Urothelium cell line (cell line): Measurements from ENCODE around the gene ELMO3.

ENCODE experiments used
- DNase-seq: peaks from one replicate; pipeline ENCODE4 v3.0.0; 2011; ENCODE audit warnings: low spot score, mixed read lengths
- FAIRE-seq: peaks from 2 replicates; lab custom pipeline; 2011; peaks lifted over from hg19 to GRCh38; lab: Jason Lieb, UNC

Gene ELMO3

GRCh38 chr16:67193536-67193935 is 5.4 kb upstream of the ELMO3 start:
- DNase-seq (no peak), FAIRE-seq (no peak)

GRCh38 chr16:67194260-67194659 is 4.7 kb upstream of the ELMO3 start:
- DNase-seq: no peak

DNA sequence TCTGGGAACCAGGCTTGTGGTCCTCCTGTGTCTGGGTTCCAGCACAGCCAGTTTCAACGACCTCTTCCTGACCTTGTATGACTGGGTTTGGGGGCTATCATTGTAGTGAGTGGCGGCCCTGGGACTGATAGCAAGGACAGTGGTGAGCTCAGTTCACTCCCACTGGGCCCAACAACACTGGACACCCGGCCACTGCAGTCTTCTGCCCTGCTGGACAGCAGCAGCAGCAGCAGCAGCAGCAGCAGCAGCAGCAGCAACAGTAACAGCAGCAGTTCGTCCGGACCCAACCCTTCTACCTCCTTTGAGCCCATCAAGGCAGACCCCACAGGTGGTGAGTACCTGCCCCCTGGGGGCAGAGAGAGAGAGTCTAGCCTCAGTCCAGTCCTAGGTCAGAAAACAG is 3.3 kb upstream of the ELMO3 start:
- DNase-seq: no peak
- FAIRE-seq: no peak

More at GRCh38 chr16:67194260-67194659, 4.7 kb upstream of the ELMO3 start:
- no peak for FAIRE-seq

DNA sequence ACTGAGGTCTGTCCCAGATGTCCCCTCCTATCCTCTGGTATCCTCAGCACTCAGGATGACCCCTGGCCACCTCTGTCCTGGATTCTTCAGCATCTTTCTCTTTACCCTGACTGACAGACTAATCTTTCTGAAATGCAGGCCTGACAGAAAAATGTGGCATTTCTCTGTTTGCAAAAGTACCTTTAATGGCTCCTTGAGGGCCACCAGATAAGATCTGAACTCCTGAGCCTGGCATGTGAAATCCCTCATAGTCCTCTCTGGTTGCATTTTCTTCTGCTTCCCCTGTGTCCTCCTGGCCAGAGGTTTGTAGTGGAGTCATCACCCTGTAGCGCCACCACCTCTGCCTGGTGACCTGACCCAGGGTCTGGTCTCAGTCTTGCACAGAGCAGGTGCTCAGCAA is 2.0 kb upstream of the ELMO3 start:
- DNase-seq (no peak), FAIRE-seq (no peak)

GRCh38 chr16:67197704-67198103 is 1.2 kb upstream of the ELMO3 start:
- FAIRE-seq: no peak
- DNase-seq: no peak

DNA sequence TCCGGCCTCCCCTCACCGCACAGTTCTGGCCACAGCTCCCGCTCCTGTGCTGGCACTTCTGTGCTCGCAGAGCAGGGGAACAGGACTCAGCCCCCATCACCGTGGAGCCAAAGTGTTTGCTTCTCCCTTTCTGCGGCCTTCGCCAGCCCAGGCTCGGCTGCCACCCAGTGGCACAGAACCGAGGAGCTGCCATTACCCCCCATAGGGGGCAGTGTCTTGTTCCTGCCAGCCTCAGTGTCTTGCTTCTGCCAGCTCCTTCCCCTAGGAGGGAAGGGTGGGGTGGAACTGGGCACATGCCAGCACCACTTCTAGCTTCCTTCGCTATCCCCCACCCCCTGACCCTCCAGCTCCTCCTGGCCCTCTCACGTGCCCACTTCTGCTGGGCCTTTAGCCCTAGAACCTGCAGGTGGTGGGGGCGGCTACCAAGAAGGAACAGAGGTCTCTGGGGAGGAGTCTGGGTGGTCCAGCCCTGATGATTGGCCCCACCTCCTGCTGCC is 645 bp upstream of the ELMO3 start:
- FAIRE-seq: no peak
- DNase-seq: peak; percentile 59

DNA sequence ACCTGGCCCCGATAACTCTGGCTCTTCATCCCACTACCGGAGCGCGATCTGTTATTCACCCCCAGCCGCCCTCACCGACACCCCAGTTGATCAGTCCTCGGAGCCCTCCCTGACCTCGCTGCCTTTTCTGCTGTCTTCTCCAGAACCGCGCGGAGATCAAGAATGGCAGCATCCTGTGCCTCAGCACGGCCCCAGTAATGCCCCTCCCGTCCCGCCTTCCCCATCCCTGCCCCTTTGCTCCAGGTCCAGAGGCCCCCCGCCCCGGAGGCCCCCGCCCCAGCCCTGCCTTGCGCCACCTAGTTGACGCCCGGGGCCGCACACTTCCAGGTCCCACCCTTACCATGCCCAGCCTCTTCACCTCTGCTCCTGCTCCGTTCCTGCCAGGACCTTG is 872 bp downstream of the ELMO3 start:
- FAIRE-seq (no peak), DNase-seq (no peak)

DNA sequence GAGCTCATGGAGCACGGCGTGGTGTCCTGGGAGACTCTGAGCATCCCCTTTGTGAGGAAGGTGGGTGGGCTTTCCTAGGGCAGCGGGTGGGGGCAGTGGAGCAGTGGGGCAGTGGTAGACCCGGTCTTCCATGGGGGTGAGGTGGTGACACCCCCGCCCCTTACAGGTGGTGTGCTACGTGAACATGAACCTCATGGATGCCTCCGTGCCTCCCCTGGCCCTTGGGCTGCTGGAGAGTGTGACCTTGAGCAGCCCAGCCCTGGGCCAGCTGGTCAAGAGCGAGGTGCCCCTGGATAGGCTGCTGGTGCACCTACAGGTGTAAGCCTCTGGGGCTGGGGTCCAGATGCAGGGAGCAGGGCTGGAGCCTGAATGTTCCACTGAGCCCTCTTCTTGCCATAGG is 1.6 kb downstream of the ELMO3 start:
- no peak for FAIRE-seq
- DNase-seq: no peak

GRCh38 chr16:67201411-67202345 is 2.7 kb downstream of the ELMO3 start:
- no peak for FAIRE-seq
- DNase-seq: no peak

DNA sequence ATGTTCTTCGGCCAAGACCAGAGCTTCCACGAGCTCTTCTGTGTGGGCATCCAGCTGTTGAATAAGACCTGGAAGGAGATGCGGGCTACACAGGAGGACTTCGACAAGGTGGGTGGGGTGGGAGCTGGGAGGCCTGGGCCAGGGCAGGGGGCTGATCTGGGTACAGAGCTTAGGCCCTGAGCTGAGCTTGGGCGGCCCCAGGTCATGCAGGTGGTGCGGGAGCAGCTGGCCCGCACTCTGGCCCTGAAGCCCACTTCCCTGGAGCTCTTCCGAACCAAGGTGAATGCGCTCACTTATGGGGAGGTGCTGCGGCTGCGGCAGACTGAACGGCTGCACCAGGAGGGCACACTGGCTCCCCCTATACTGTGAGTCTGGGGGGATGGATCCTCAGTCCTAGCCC is 3.5 kb downstream of the ELMO3 start:
- DNase-seq (no peak), FAIRE-seq (no peak)

DNA sequence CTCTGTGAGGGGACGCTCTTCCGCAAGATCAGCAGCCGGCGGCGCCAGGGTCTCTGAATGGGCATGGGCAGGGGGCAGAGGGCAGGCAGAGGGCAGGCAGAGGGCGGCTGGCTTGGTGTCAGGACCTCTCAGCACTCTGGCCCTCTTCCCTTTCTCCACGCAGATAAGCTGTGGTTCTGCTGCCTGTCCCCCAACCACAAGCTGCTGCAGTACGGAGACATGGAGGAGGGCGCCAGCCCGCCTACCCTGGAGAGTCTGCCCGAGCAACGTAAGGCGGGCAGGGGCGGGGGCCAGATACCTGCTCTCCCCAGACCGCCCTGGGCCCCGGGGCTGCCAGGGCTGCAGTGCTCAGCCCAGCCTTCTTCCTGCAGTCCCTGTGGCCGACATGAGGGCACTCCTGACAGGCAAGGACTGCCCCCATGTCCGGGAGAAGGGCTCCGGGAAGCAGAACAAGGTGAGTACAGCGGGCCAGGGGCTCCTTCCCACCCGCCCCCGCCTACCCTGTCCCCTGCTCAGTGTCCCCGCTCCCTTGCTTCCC is 4.1 kb downstream of the ELMO3 start:
- FAIRE-seq: no peak
- DNase-seq: no peak

GRCh38 chr16:67204076-67204475 is 5.1 kb downstream of the ELMO3 start:
- DNase-seq (no peak), FAIRE-seq (no peak)

- FAIRE-seq: no peak
Observed at GRCh38 chr16:67206129-67206837, 7.4 kb downstream of the ELMO3 start.

DNA sequence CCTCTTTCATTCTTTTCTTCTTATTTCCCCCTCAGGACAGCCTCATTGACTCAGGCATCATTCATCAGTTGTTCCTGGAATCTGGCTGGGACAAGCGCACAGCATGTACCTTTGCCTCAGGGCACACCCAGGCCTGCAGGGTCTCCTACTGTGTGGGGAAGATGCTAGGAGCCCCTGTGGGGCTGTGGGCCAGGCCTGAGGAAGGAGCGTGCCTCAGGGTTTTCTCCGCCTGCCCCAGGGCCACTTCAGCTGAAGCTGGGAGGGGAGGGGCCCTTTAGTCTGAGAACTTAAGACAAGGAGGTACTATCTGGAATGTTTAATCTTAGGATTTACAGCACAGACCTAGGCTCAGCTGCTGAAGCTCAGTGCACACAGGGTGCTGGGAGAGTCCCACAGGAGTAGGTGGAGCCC is 7.9 kb downstream of the ELMO3 start:
- FAIRE-seq (no peak), DNase-seq (no peak)

More at GRCh38 chr16:67206129-67206837, 7.4 kb downstream of the ELMO3 start:
- DNase-seq: no peak

- DNase-seq (no peak), FAIRE-seq (no peak)
Observed at GRCh38 chr16:67207249-67208091, 8.5 kb downstream of the ELMO3 start.

DNA sequence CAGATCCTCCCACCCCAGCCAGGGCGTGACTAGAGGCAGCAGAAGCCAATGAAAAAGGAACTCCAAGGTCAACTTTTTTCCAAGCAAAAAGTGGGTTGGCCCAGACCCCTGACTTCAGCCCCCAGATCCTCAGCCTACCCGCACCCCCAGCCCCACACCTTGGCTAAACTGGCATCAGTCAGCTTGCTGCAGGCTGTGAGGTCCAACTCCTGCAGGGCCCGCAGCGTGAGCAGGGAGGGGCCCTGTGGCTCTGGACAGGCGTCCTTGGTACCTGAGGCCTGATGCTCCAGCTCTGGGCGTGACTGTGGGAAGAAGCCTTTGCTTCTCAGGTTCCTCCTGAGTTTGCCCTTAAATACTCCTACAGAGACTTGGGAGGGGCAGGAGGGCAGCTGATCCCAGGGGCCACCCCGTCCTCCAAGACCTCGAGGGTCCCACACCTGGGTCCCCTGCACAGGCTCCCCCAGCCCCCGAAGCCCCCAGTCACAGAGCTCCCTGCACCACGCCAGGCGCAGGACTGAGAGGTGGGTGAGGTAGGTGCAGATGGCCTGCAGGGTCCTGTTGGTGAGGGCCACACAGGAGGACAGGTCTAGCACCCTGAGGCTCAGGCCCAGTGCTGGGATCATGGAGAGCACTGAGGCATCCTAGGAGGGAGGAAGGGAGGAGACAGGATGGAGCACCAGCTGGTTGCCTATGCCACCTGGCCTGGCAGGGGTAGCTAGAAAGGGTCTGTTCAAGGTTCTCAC is 9.4 kb downstream of the ELMO3 start:
- FAIRE-seq: no peak

DNA sequence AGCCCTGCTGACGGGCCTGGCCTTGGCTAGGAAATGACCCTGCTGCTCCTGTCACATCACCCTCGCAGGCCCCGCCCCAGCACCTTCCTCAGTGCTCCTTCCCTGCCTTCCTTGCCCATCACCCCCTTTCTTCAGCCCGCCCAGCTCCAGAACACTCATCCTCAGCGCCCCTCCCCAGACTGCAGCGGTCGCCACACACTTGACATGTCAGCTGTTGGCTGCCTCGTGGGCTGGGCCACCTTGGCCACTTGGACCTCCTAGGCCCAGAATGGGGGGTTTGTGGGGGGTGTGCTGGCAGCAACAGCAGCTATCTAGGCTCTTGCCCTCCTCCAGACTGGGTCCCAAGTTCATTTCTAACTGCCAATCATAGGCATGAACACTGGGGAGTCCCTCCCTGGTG is 10.6 kb downstream of the ELMO3 start:
- FAIRE-seq (no peak), DNase-seq (no peak)

More for the DNA sequence above, 9.4 kb downstream of the ELMO3 start:
- DNase-seq: no peak

DNA sequence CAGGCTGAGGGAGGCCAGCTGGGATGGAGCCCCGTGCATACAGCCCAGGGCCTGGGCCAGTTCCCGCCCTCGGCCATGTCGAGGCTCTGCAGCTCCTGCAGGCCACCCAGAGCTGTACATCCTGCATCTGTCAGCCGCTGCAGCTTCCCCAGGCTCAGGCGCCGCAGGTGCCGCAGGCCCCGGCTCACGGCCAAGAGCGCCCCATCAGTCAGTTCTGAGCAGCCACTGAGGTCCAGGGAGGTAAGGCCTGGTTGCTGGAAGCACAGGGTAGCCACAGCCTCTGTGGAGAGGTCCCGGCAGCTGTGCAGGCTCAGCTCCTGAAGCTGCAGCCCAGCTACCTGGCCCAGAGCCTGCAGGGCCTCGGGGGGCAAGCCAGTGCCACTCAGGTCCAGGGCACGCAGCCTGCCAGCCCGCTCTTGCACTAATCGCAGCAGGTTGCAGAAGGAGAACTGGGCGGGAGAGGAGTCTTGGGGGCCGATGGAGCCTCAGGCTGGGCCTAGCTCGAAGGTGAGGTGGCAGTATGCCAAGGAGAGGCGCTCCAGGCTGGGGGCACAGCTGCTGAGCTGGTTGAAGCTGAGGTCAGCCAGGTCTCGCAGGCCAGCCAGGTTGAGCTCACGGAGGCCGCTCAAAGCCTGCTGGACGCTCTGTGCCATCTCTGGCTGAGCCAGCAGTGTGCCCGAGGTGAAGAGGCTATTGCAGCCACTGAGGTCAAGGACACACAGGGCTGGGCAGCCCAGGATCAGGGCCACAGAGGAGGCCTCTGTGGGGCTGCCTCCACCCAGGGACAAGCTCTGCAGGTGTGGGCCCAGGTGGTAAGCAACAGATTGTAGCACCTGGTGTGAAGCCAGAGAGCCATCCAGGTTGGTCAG is 11.4 kb downstream of the ELMO3 start:
- FAIRE-seq: no peak

GRCh38 chr16:67211674-67212073 is 12.7 kb downstream of the ELMO3 start:
- DNase-seq: no peak
- no peak for FAIRE-seq

More for the DNA sequence above, 11.4 kb downstream of the ELMO3 start:
- DNase-seq: no peak
